ENCODE results near the gene GJC1. TPM values are rescaled to one million over a fixed set of nuclear protein-coding genes. Genes with fewer than 3 reads are reported as not detected.

Gene GJC1
- total RNA-seq, 1 donor from 2014 or later = 9.9 TPM

- Histone ChIP-seq H3K4me3 (no peak overlapping the region), H3K9me3 (no peaks in the 10 kb centered on the region), H3K27me3 (no peaks in the 10 kb centered on the region), H3K4me1 (no peaks in the 10 kb centered on the region), H3K27ac (no peak overlapping the region), H3K36me3 (peaks cover 70 to 90% of the 10 kb centered on the region in 2 donors)
- TF ChIP-seq CTCF (IDR thresholded peaks at IDR 0.05) = no peak
- DNase-seq (ENCODE audit: low spot score in 2 of 2) = no peak
- intact Hi-C loops (cut with DNase I) = loop anchor here (1.0 to 5.0 kb wide), 3 partner anchors 33 to 90 kb away; partner anchors contain the start of gene GJC1
Observed at GRCh38 chr17:44864831-44865230, 34.7 kb upstream of the GJC1 start.

GRCh38 chr17:44863061-44863918, 33.2 kb upstream of the GJC1 start:
- peaks cover 80 to 92% of the 10 kb centered on the region in 2 donors for H3K36me3 ChIP-seq
- no peak overlapping the region for H3K4me3 ChIP-seq
- no peaks in the 10 kb centered on the region for H3K4me1 ChIP-seq
- TF ChIP-seq CTCF (IDR thresholded peaks at IDR 0.05) = no peak
- DNase-seq (ENCODE audit: low spot score in 2 of 2) = no peak
- intact Hi-C loops (cut with DNase I) = no loop called here
- H3K9me3 ChIP-seq = no peaks in the 10 kb centered on the region
- H3K27me3 ChIP-seq = no peaks in the 10 kb centered on the region
- no peak overlapping the region for H3K27ac ChIP-seq

GRCh38 chr17:44862278-44862914, 32.3 kb upstream of the GJC1 start:
- TF ChIP-seq CTCF (IDR thresholded peaks at IDR 0.05) = no peak
- Histone ChIP-seq H3K27me3 (no peaks in the 10 kb centered on the region), H3K4me3 (no peak overlapping the region), H3K4me1 (no peaks in the 10 kb centered on the region), H3K9me3 (no peaks in the 10 kb centered on the region), H3K27ac (no peak overlapping the region), H3K36me3 (peaks cover 77 to 92% of the 10 kb centered on the region in 2 donors)
- intact Hi-C loops (cut with DNase I) = no loop called here
- DNase-seq (ENCODE audit: low spot score in 2 of 2) = no peak

GRCh38 chr17:44859701-44860100, 29.6 kb upstream of the GJC1 start:
- no peak for TF ChIP-seq CTCF (IDR thresholded peaks at IDR 0.05)
- Histone ChIP-seq H3K27me3 (no peaks in the 10 kb centered on the region), H3K36me3 (peaks cover 91 to 99% of the 10 kb centered on the region in 2 donors), H3K4me3 (no peak overlapping the region), H3K9me3 (no peaks in the 10 kb centered on the region), H3K27ac (no peak overlapping the region), H3K4me1 (no peaks in the 10 kb centered on the region)
- intact Hi-C loops (cut with DNase I) = no loop called here
- DNase-seq (ENCODE audit: low spot score in 2 of 2) = no peak

GRCh38 chr17:44854192-44854591, 24.1 kb upstream of the GJC1 start:
- peaks cover 67 to 90% of the 10 kb centered on the region in 2 donors for H3K36me3 ChIP-seq
- intact Hi-C loops (cut with DNase I) = no loop called here

More at GRCh38 chr17:44854192-44854591, 24.1 kb upstream of the GJC1 start:
- H3K4me3 ChIP-seq = no peak overlapping the region
- H3K9me3 ChIP-seq = no peaks in the 10 kb centered on the region
- TF ChIP-seq CTCF (IDR thresholded peaks at IDR 0.05) = no peak
- H3K27ac ChIP-seq = no peak overlapping the region
- H3K4me1 ChIP-seq = no peaks in the 10 kb centered on the region
- H3K27me3 ChIP-seq = no peaks in the 10 kb centered on the region
- DNase-seq (ENCODE audit: low spot score in 2 of 2) = no peak
